Mesendoderm (in vitro differentiated cells): ENCODE results near the gene ZBTB40.
A peak's percentile ranks its signal among the peaks of the same experiment; 100 is the strongest.

ENCODE experiments used
- DNase-seq: peaks from one replicate; pipeline ENCODE4 v3.0.0; 2013
- H2AK5ac ChIP-seq: 2 replicates; pipeline ENCODE4 v1.6.1; 2013; ENCODE audit warnings: low read length, inconsistent platforms
- H2BK120ac ChIP-seq: 2 replicates; pipeline ENCODE4 v1.6.1; 2013; ENCODE audit warnings: low read depth, mild to moderate bottlenecking, low read length, moderate library complexity, mixed read lengths
- H2BK15ac ChIP-seq: replicated peaks from 2 replicates; pipeline ENCODE4 v1.6.1; 2013; ENCODE audit warnings: low read depth, mild to moderate bottlenecking, moderate library complexity
- H2BK5ac ChIP-seq: 2 replicates; pipeline ENCODE4 v1.6.1; 2013; ENCODE audit warnings: low read length, inconsistent platforms
- H3K18ac ChIP-seq: 2 replicates; pipeline ENCODE4 v1.6.1; 2013; ENCODE audit warnings: mild to moderate bottlenecking, low read length, mixed read lengths
- H3K23ac ChIP-seq: one replicate; pipeline ENCODE4 v1.6.1; 2013; ENCODE audit warnings: low read length
- H3K27ac ChIP-seq: 2 replicates; pipeline ENCODE4 v1.5.1; 2013; ENCODE audit warnings: low read depth, mild to moderate bottlenecking, inconsistent platforms, low read length, moderate library complexity
- H3K27me3 ChIP-seq: 2 replicates; pipeline ENCODE4 v1.6.1; 2013; ENCODE audit warnings: low read length, control low read depth, mild to moderate bottlenecking, inconsistent platforms; ENCODE audit not compliant: insufficient read depth, poor library complexity
- H3K36me3 ChIP-seq: 2 replicates; pipeline ENCODE4 v1.6.1; 2013; ENCODE audit warnings: low read length, inconsistent platforms; ENCODE audit not compliant: control insufficient read depth, insufficient read depth
- H3K4ac ChIP-seq: one replicate; pipeline ENCODE4 v1.6.1; 2013; ENCODE audit warnings: low read depth, mild to moderate bottlenecking, low read length, moderate library complexity
- H3K4me1 ChIP-seq: 2 replicates; pipeline ENCODE4 v1.6.1; 2013; ENCODE audit warnings: low read depth, low read length, inconsistent platforms; ENCODE audit not compliant: control insufficient read depth
- H3K4me2 ChIP-seq: 2 replicates; pipeline ENCODE4 v1.6.1; 2013; ENCODE audit warnings: low read length
- H3K4me3 ChIP-seq: 2 replicates; pipeline ENCODE4 v1.5.1; 2013; ENCODE audit warnings: mild to moderate bottlenecking, low read length
- H3K56ac ChIP-seq: one replicate; pipeline ENCODE4 v1.6.1; 2013; ENCODE audit warnings: low read length
- H3K79me1 ChIP-seq: 2 replicates; pipeline ENCODE4 v1.6.1; 2013; ENCODE audit warnings: low read length, inconsistent platforms
- H3K79me2 ChIP-seq: 2 replicates; pipeline ENCODE4 v1.6.1; 2013; ENCODE audit warnings: mild to moderate bottlenecking, low read length; ENCODE audit not compliant: control insufficient read depth, insufficient read depth
- H3K9ac ChIP-seq: 2 replicates; pipeline ENCODE4 v1.6.1; 2013; ENCODE audit warnings: low read length, inconsistent platforms
- H4K5ac ChIP-seq: one replicate; pipeline ENCODE4 v1.6.1; 2013; ENCODE audit warnings: low read length
- H4K8ac ChIP-seq: one replicate; pipeline ENCODE4 v1.6.1; 2013; ENCODE audit warnings: low read depth, mild to moderate bottlenecking, control low read depth, low read length, moderate library complexity
- WGBS: extraction: QIAGEN DNeasy Blood & Tissue Kit; methylation state at CpG from one replicate; pipeline ENCODE4 v1.1.7; 2013; ENCODE audit warnings: low lambda C conversion rate, missing lambda C conversion rate; ENCODE audit not compliant: insufficient coverage; ENCODE audit errors: extremely low coverage; 5-methylcytosine and 5-hydroxymethylcytosine counted together

The ZBTB40 gene

DNA sequence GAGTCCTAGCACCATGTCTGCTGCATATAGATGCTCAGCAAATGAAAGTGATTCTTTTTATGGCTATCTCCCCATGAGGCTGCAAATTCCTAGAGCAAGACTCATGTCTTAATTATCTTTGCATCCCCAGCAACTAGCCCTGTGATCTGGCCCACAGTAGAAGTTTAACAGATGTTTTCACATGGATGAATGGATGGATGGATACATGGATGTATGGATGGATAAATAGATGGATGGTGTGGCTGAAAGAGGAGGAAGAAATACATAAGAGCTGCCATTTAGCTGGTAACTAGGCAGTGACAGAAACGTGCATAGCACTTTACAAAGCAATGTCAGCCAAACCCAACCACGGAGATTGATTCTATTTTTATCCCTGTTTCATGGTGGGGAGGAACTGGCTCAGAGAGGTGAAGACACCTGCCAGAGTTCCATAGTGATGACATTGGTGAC is 32.7 kb upstream of the ZBTB40 start:
- H3K4me3 ChIP-seq, result no peak overlapping the region

GRCh38 chr1:22420455-22421053 is 31.1 kb upstream of the ZBTB40 start:
- Histone ChIP-seq H3K4ac (no peak overlapping the region), H3K23ac (no peak overlapping the region), H2BK15ac (no peak overlapping the region), H3K56ac (no peak overlapping the region), H3K27ac (no peak overlapping the region), H3K79me2 (no peaks in the 10 kb centered on the region), H2BK5ac (no peak overlapping the region), H2AK5ac (no peak overlapping the region), H3K4me2 (no peak overlapping the region), H2BK120ac (no peak overlapping the region), H3K4me1 (no peaks in the 10 kb centered on the region), H3K18ac (no peak overlapping the region), H4K5ac (no peak overlapping the region), H3K79me1 (no peaks in the 10 kb centered on the region), H4K8ac (no peak overlapping the region), H3K4me3 (no peak overlapping the region), H3K27me3 (no peaks in the 10 kb centered on the region), H3K9ac (no peak overlapping the region), H3K36me3 (no peaks in the 10 kb centered on the region)
- WGBS, result no CpG with 5 or more reads among the region's 15 CpGs
- peak; percentile 88 for DNase-seq

More for the DNA sequence above, 32.7 kb upstream of the ZBTB40 start:
- Histone ChIP-seq H3K4me1 (no peaks in the 10 kb centered on the region), H3K79me1 (no peaks in the 10 kb centered on the region), H3K56ac (no peak overlapping the region), H4K8ac (no peak overlapping the region), H3K23ac (no peak overlapping the region), H3K9ac (no peak overlapping the region), H3K27me3 (no peaks in the 10 kb centered on the region), H2BK5ac (no peak overlapping the region), H3K27ac (no peak overlapping the region), H2AK5ac (no peak overlapping the region), H3K18ac (no peak overlapping the region), H3K79me2 (no peaks in the 10 kb centered on the region), H3K4ac (no peak overlapping the region), H2BK15ac (no peak overlapping the region), H4K5ac (no peak overlapping the region), H3K36me3 (no peaks in the 10 kb centered on the region), H2BK120ac (no peak overlapping the region), H3K4me2 (no peak overlapping the region)
- DNase-seq, result peak; percentile 65
- no CpG with 5 or more reads among the region's 2 CpGs for WGBS

- H3K4me3 ChIP-seq, result no peak overlapping the region
- no peaks in the 10 kb centered on the region for H3K79me2 ChIP-seq
Observed at GRCh38 chr1:22426781-22427180, 24.9 kb upstream of the ZBTB40 start.

DNA sequence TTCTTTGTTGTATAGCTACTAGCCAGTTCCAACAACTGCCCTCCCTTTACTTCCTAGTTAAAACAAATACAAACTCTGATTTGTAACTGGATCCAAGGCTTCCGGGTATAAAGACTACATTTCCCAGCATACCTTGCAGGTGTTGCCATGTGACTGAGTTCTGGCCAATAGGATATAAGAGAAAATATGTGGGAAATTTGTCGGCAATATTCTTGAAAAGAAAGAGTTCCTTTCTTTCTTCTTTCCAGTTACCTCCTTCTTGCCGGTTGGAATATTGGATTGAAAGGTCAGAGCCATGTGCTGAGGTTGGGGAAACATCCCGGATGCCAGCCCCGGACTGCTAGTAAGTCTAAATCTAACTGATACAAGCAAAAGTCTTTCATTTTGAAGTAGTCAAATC is 23.0 kb upstream of the ZBTB40 start:
- no CpG with 5 or more reads among the region's 5 CpGs for WGBS
- H2BK15ac ChIP-seq, result peak overlapping the region; percentile 85
- no peaks in the 10 kb centered on the region for H3K4me1 ChIP-seq
- H3K4me2 ChIP-seq, result no peak overlapping the region
- no peak overlapping the region for H4K5ac ChIP-seq
- no peak overlapping the region for H3K23ac ChIP-seq
- no peaks in the 10 kb centered on the region for H3K79me1 ChIP-seq
- H2BK5ac ChIP-seq, result no peak overlapping the region
- no peaks in the 10 kb centered on the region for H3K79me2 ChIP-seq
- peak overlapping the region; percentile 30 for H3K18ac ChIP-seq
- no peak overlapping the region for H3K4ac ChIP-seq
- DNase-seq, result peak; percentile 77
- no peaks in the 10 kb centered on the region for H3K36me3 ChIP-seq
- H3K9ac ChIP-seq, result peak overlapping the region; percentile 68
- H3K4me3 ChIP-seq, result peak overlapping the region; percentile 70
- peak overlapping the region; percentile 98 for H4K8ac ChIP-seq
- no peak overlapping the region for H2BK120ac ChIP-seq
- no peak overlapping the region for H2AK5ac ChIP-seq
- H3K27me3 ChIP-seq, result no peaks in the 10 kb centered on the region
- H3K56ac ChIP-seq, result peak overlapping the region; percentile 73
- H3K27ac ChIP-seq, result no peak overlapping the region

More at GRCh38 chr1:22426781-22427180, 24.9 kb upstream of the ZBTB40 start:
- no peak overlapping the region for H4K8ac ChIP-seq
- no peaks in the 10 kb centered on the region for H3K27me3 ChIP-seq
- H2BK120ac ChIP-seq, result no peak overlapping the region
- H3K4ac ChIP-seq, result no peak overlapping the region
- no peak for DNase-seq
- no peak overlapping the region for H2BK15ac ChIP-seq
- H3K36me3 ChIP-seq, result no peaks in the 10 kb centered on the region
- no peak overlapping the region for H2AK5ac ChIP-seq
- no peaks in the 10 kb centered on the region for H3K4me1 ChIP-seq
- no peak overlapping the region for H3K56ac ChIP-seq
- H3K9ac ChIP-seq, result no peak overlapping the region
- no peak overlapping the region for H3K23ac ChIP-seq
- H3K79me1 ChIP-seq, result no peaks in the 10 kb centered on the region
- H3K4me2 ChIP-seq, result no peak overlapping the region
- H4K5ac ChIP-seq, result no peak overlapping the region
- WGBS, result no CpG with 5 or more reads among the region's 4 CpGs
- no peak overlapping the region for H3K27ac ChIP-seq
- H3K18ac ChIP-seq, result no peak overlapping the region
- no peak overlapping the region for H2BK5ac ChIP-seq

- H2BK5ac ChIP-seq, result no peak overlapping the region
- H3K56ac ChIP-seq, result no peak overlapping the region
- no peaks in the 10 kb centered on the region for H3K36me3 ChIP-seq
- no peak overlapping the region for H2BK15ac ChIP-seq
- no peak for DNase-seq
- H3K79me2 ChIP-seq, result no peaks in the 10 kb centered on the region
- no peak overlapping the region for H3K23ac ChIP-seq
- no peaks in the 10 kb centered on the region for H3K79me1 ChIP-seq
- H2AK5ac ChIP-seq, result no peak overlapping the region
- no peak overlapping the region for H2BK120ac ChIP-seq
- H3K4ac ChIP-seq, result no peak overlapping the region
- no peak overlapping the region for H3K9ac ChIP-seq
- H4K8ac ChIP-seq, result no peak overlapping the region
- no peak overlapping the region for H3K4me3 ChIP-seq
- no peak overlapping the region for H3K18ac ChIP-seq
- H3K4me2 ChIP-seq, result no peak overlapping the region
- no peak overlapping the region for H4K5ac ChIP-seq
- H3K4me1 ChIP-seq, result no peaks in the 10 kb centered on the region
- H3K27me3 ChIP-seq, result no peaks in the 10 kb centered on the region
- H3K27ac ChIP-seq, result no peak overlapping the region
Observed at GRCh38 chr1:22431965-22432364, 19.7 kb upstream of the ZBTB40 start.

- Histone ChIP-seq H3K4ac (no peak overlapping the region), H3K27ac (no peak overlapping the region)
Observed at GRCh38 chr1:22434717-22435116, 16.9 kb upstream of the ZBTB40 start.

More at GRCh38 chr1:22434717-22435116, 16.9 kb upstream of the ZBTB40 start:
- H3K27me3 ChIP-seq, result no peaks in the 10 kb centered on the region
- H3K4me3 ChIP-seq, result no peak overlapping the region
- DNase-seq, result no peak
- H3K4me2 ChIP-seq, result no peak overlapping the region
- no peak overlapping the region for H4K8ac ChIP-seq
- no peak overlapping the region for H3K23ac ChIP-seq
- H2BK5ac ChIP-seq, result no peak overlapping the region
- no peak overlapping the region for H4K5ac ChIP-seq
- H2AK5ac ChIP-seq, result no peak overlapping the region
- H3K9ac ChIP-seq, result no peak overlapping the region
- no peaks in the 10 kb centered on the region for H3K36me3 ChIP-seq
- no peak overlapping the region for H3K18ac ChIP-seq
- no peaks in the 10 kb centered on the region for H3K79me1 ChIP-seq
- no peaks in the 10 kb centered on the region for H3K79me2 ChIP-seq
- WGBS, result no CpG with 5 or more reads among the region's 6 CpGs
- H3K56ac ChIP-seq, result no peak overlapping the region
- no peak overlapping the region for H2BK15ac ChIP-seq
- no peaks in the 10 kb centered on the region for H3K4me1 ChIP-seq
- no peak overlapping the region for H2BK120ac ChIP-seq
